Astrocyte (in vitro differentiated cells and primary cell): ENCODE results near the gene SZRD1. TPM values are rescaled to one million over a fixed set of nuclear protein-coding genes. Genes with fewer than 3 reads are reported as not detected.

Source experiments
- DNase-seq: peaks from one replicate; pipeline ENCODE4 v3.0.0-alpha.2; 2010; ENCODE audit warnings: low read depth
- FAIRE-seq: peaks from 2 replicates; lab custom pipeline; 2011; peaks lifted over from hg19 to GRCh38; lab: Jason Lieb, UNC
- H2AFZ ChIP-seq: 2 replicates; pipeline ENCODE4 v1.6.0; 2012; ENCODE audit warnings: low read depth, low read length, inconsistent platforms
- H3K27ac ChIP-seq: 2 replicates; pipeline ENCODE4 v1.5.1; 2011; ENCODE audit warnings: low read depth, low read length, inconsistent platforms
- H3K27me3 ChIP-seq: 2 replicates; pipeline ENCODE4 v1.6.0; 2011; ENCODE audit warnings: low read length, inconsistent platforms; ENCODE audit not compliant: insufficient read depth
- H3K36me3 ChIP-seq: 2 replicates; pipeline ENCODE4 v1.5.1; 2011; ENCODE audit warnings: low read length, inconsistent platforms; ENCODE audit not compliant: insufficient read depth
- H3K4me1 ChIP-seq: 2 replicates; pipeline ENCODE4 v1.5.1; 2011; ENCODE audit warnings: low read length, inconsistent platforms; ENCODE audit not compliant: insufficient read depth
- H3K4me2 ChIP-seq: 2 replicates; pipeline ENCODE4 v1.6.0; 2012; ENCODE audit warnings: low read length, inconsistent platforms
- H3K4me3 ChIP-seq: 2 replicates; pipeline ENCODE4 v1.5.1; 2011; ENCODE audit warnings: low read depth, mild to moderate bottlenecking, low read length, inconsistent platforms; ENCODE audit not compliant: insufficient read depth
- H3K79me2 ChIP-seq: 2 replicates; pipeline ENCODE4 v1.6.0; 2012; ENCODE audit warnings: mild to moderate bottlenecking, low read length, inconsistent platforms; ENCODE audit not compliant: insufficient read depth
- H3K9ac ChIP-seq: 2 replicates; pipeline ENCODE4 v1.6.0; 2012; ENCODE audit warnings: mild to moderate bottlenecking, low read length, inconsistent platforms
- H3K9me3 ChIP-seq: 2 replicates; pipeline ENCODE4 v1.5.1; 2012; ENCODE audit warnings: low read depth, mild to moderate bottlenecking, low read length, inconsistent platforms; ENCODE audit not compliant: insufficient read depth
- H4K20me1 ChIP-seq: 2 replicates; pipeline ENCODE4 v1.6.0; 2012; ENCODE audit warnings: low read length, inconsistent platforms; ENCODE audit not compliant: insufficient read depth
- H3K27ac Mint-ChIP-seq: one replicate; pipeline ENCODE4 v1.8.0; 2021; ENCODE audit warnings: mild to moderate bottlenecking, mixed read lengths; ENCODE audit not compliant: unreplicated experiment
- H3K27me3 Mint-ChIP-seq: one replicate; pipeline ENCODE4 v1.8.0; 2021; ENCODE audit warnings: low read depth, mixed read lengths; ENCODE audit not compliant: unreplicated experiment
- H3K36me3 Mint-ChIP-seq: one replicate; pipeline ENCODE4 v1.8.0; 2021; ENCODE audit warnings: low read depth, mixed read lengths; ENCODE audit not compliant: unreplicated experiment
- H3K4me1 Mint-ChIP-seq: one replicate; pipeline ENCODE4 v1.8.0; 2021; ENCODE audit warnings: low read depth, mixed read lengths; ENCODE audit not compliant: unreplicated experiment
- H3K4me3 Mint-ChIP-seq: one replicate; pipeline ENCODE4 v1.8.0; 2021; ENCODE audit warnings: mild to moderate bottlenecking, moderate library complexity, mixed read lengths; ENCODE audit not compliant: unreplicated experiment
- H3K9me3 Mint-ChIP-seq: one replicate; pipeline ENCODE4 v1.8.0; 2021; ENCODE audit warnings: mild to moderate bottlenecking, mixed read lengths; ENCODE audit not compliant: unreplicated experiment
- EZH2 ChIP-seq: IDR thresholded peaks from 2 replicates; pipeline ENCODE4 v1.6.1; 2012; ENCODE audit warnings: mild to moderate bottlenecking, low read length, inconsistent platforms; ENCODE audit not compliant: insufficient read depth
- total RNA-seq: library from RNA; stranded (reverse); gene quantifications from 2 replicates; pipeline ENCODE4 v1.2.1, GENCODE V29; 2021
- TF ChIP-seq, protein P1 (sequence below): IDR thresholded peaks from 2 replicates; pipeline ENCODE4 v1.5.1; 2011; ENCODE audit warnings: low read depth, mild to moderate bottlenecking, inconsistent platforms, low read length, moderate library complexity; ENCODE audit not compliant: insufficient read depth

Gene SZRD1
- total RNA-seq, 1 donor from 2014 or later, result 165 TPM

DNA sequence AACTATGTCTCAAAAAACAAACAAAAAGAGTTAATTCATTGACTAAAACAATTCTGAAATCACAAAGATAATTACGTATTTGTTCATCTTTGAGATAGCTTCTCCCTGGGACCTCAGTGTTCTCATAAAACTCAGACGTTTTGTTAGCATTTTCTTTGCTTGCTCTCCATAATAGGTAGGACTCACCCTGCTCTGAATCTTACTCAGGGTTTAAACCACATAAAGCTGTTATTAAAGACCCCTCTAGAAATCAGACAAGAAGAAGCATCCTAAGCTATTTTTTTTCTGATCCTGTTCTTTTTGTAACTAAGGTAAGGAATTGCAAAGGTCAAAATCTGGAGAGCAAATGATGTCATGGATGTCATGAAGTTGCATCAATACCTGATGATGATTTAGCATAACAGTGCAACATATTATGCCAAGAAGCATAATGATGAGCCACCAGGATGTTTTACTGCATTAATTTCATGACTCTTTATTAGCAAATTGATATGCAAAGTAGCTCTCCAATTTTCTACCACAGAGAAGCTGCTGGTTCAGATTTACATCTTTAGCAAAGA, 17.1 kb upstream of the SZRD1 start:
- no peak for FAIRE-seq
- H3K9ac ChIP-seq, result no peak overlapping the region
- no peak overlapping the region for H3K4me3 ChIP-seq
- peaks cover 19% of the 10 kb centered on the region for H3K4me1 Mint-ChIP-seq
- no peak for TF ChIP-seq EZH2
- TF ChIP-seq, protein P1, sequence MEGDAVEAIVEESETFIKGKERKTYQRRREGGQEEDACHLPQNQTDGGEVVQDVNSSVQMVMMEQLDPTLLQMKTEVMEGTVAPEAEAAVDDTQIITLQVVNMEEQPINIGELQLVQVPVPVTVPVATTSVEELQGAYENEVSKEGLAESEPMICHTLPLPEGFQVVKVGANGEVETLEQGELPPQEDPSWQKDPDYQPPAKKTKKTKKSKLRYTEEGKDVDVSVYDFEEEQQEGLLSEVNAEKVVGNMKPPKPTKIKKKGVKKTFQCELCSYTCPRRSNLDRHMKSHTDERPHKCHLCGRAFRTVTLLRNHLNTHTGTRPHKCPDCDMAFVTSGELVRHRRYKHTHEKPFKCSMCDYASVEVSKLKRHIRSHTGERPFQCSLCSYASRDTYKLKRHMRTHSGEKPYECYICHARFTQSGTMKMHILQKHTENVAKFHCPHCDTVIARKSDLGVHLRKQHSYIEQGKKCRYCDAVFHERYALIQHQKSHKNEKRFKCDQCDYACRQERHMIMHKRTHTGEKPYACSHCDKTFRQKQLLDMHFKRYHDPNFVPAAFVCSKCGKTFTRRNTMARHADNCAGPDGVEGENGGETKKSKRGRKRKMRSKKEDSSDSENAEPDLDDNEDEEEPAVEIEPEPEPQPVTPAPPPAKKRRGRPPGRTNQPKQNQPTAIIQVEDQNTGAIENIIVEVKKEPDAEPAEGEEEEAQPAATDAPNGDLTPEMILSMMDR, result no peak
- no peaks in the 10 kb centered on the region for H3K9me3 Mint-ChIP-seq
- H4K20me1 ChIP-seq, result peaks cover 50% of the 10 kb centered on the region
- peak overlapping the region; percentile 88 for H3K27ac Mint-ChIP-seq
- no peaks in the 10 kb centered on the region for H3K36me3 ChIP-seq
- H3K79me2 ChIP-seq, result peaks cover 73% of the 10 kb centered on the region
- peak overlapping the region; percentile 93 for H3K4me3 Mint-ChIP-seq
- no peak for DNase-seq
- H3K36me3 Mint-ChIP-seq, result no peaks in the 10 kb centered on the region
- H3K27me3 ChIP-seq, result no peaks in the 10 kb centered on the region
- peaks cover 22% of the 10 kb centered on the region for H3K4me1 ChIP-seq
- H3K27ac ChIP-seq, result no peak overlapping the region
- H3K9me3 ChIP-seq, result no peaks in the 10 kb centered on the region
- H3K4me2 ChIP-seq, result peak overlapping the region; percentile 6
- no peak overlapping the region for H2AFZ ChIP-seq
- H3K27me3 Mint-ChIP-seq, result no peaks in the 10 kb centered on the region

- peak overlapping the region; percentile 99 for H2AFZ ChIP-seq
- H3K4me2 ChIP-seq, result peak overlapping the region; percentile 88
- FAIRE-seq (peak; percentile 34), DNase-seq (no peak)
- H3K4me1 ChIP-seq, result peaks cover 22% of the 10 kb centered on the region
- H3K36me3 ChIP-seq, result no peaks in the 10 kb centered on the region
- Mint-ChIP-seq H3K36me3 (no peaks in the 10 kb centered on the region), H3K27ac (peak overlapping the region; percentile 82), H3K27me3 (no peaks in the 10 kb centered on the region), H3K9me3 (no peaks in the 10 kb centered on the region), H3K4me1 (peaks cover 19% of the 10 kb centered on the region), H3K4me3 (peak overlapping the region; percentile 93)
- peaks cover 58% of the 10 kb centered on the region for H3K79me2 ChIP-seq
- no peaks in the 10 kb centered on the region for H3K27me3 ChIP-seq
- peaks cover 44% of the 10 kb centered on the region for H4K20me1 ChIP-seq
- H3K9me3 ChIP-seq, result no peaks in the 10 kb centered on the region
- peak overlapping the region; percentile 94 for H3K9ac ChIP-seq
- H3K27ac ChIP-seq, result peak overlapping the region; percentile 85
- peak overlapping the region; percentile 75 for H3K4me3 ChIP-seq
- TF ChIP-seq, protein P1, result no peak
- no peak for TF ChIP-seq EZH2
Measured at GRCh38 chr1:16351456-16351993, 15.5 kb upstream of the SZRD1 start.
